ENCODE results near the gene CAPZB.
A peak's percentile ranks its signal among the peaks of the same experiment; 100 is the strongest.
"Not testable (repeated sequence)": the region's sequence is repeated elsewhere in the genome, so short reads cannot be mapped to it uniquely, and the experiment has no call there.

Gene CAPZB

DNA sequence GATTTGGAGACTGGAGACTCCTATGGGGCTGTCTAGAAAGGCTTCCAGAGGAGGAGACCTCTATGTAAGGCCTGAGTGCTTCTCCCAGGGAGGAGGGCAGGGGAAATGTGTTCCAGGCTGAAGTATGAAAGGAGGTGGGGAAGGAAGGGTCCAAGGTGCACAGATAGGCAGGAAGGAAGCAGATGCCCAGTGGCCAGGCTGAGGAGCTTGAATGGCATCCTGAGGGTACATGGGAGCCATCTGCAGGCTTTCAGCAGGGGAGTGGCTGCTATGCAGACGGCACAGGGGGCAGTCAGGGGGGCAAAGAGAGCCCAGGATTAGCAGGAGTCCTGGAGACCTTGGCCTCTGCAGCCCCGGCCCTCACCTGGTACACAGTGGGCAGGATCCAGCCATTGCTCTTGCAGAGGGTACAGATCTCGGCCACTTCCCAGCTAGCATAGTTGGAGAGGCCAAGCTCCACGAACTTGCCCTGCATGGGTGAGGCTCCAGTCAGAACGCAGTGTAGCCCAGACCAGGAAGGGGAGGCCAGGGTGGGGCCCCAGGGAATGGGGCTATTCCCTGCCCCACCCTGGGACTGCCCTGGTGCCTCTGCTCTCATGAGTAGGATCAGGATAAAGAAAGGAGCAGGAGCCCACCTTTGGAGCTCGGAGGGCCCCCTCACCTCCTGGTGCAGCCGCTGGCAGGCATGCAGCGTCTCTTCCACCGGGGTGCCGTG is 177.4 kb downstream of the CAPZB start:
- DNase-seq (no peak), ATAC-seq (no peak)
- no peaks in the 10 kb centered on the region for H3K27me3 Mint-ChIP-seq
- peaks cover 15% of the 10 kb centered on the region for H3K4me1 Mint-ChIP-seq
- no peak overlapping the region for H3K27ac Mint-ChIP-seq
- no peaks in the 10 kb centered on the region for H3K9me3 Mint-ChIP-seq
- no peak overlapping the region for H3K4me3 Mint-ChIP-seq
- H3K36me3 Mint-ChIP-seq (ENCODE audit: low read depth) = peaks cover 29% of the 10 kb centered on the region

DNA sequence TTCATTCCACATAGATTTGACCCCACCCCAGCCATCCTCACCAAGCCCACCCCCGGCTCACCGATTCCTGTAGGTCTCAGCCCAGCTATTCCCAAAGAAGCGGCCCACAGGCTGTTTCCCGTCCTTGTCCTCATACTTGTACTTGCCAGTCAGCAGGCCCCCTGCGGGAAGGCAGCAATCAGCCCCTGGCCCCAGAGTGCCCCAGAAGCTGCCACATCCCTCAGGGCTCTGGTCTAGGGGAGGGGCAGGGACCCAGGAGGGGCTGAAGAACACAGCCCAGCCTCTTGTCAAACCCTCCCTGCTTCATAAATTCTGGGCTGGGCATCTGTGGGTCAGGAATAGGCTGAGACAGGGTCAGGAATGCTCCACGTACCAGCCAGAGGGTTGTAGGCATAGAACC is 178.4 kb downstream of the CAPZB start:
- no peak overlapping the region for H3K4me3 Mint-ChIP-seq
- H3K27ac Mint-ChIP-seq = no peak overlapping the region
- peaks cover 12% of the 10 kb centered on the region for H3K4me1 Mint-ChIP-seq
- no peaks in the 10 kb centered on the region for H3K9me3 Mint-ChIP-seq
- H3K27me3 Mint-ChIP-seq = no peaks in the 10 kb centered on the region
- ATAC-seq = no peak
- DNase-seq = no peak
- peaks cover 31% of the 10 kb centered on the region for H3K36me3 Mint-ChIP-seq (ENCODE audit: low read depth)

- Mint-ChIP-seq H3K9me3 (no peaks in the 10 kb centered on the region), H3K4me3 (no peak overlapping the region), H3K27me3 (no peaks in the 10 kb centered on the region), H3K36me3 (ENCODE audit: low read depth) (peaks cover 31% of the 10 kb centered on the region), H3K4me1 (peaks cover 5% of the 10 kb centered on the region), H3K27ac (no peak overlapping the region)
- no peak for DNase-seq
- ATAC-seq = no peak
Measured at GRCh38 chr1:19305880-19306279, 179.5 kb downstream of the CAPZB start.

GRCh38 chr1:19304081-19304480 is 181.3 kb downstream of the CAPZB start:
- not testable (repeated sequence) for H3K4me3 Mint-ChIP-seq, H3K9me3 Mint-ChIP-seq, H3K27me3 Mint-ChIP-seq, H3K4me1 Mint-ChIP-seq, DNase-seq, H3K27ac Mint-ChIP-seq, ATAC-seq
- peaks cover 31% of the 10 kb centered on the region for H3K36me3 Mint-ChIP-seq (ENCODE audit: low read depth)

- Mint-ChIP-seq H3K27me3 (no peaks in the 10 kb centered on the region), H3K4me1 (no peaks in the 10 kb centered on the region), H3K4me3 (no peak overlapping the region), H3K27ac (no peak overlapping the region), H3K9me3 (peaks cover 7% of the 10 kb centered on the region), H3K36me3 (ENCODE audit: low read depth) (peaks cover 29% of the 10 kb centered on the region)
- ATAC-seq (no peak), DNase-seq (no peak)
Measured at GRCh38 chr1:19300211-19300610, 185.1 kb downstream of the CAPZB start.

DNA sequence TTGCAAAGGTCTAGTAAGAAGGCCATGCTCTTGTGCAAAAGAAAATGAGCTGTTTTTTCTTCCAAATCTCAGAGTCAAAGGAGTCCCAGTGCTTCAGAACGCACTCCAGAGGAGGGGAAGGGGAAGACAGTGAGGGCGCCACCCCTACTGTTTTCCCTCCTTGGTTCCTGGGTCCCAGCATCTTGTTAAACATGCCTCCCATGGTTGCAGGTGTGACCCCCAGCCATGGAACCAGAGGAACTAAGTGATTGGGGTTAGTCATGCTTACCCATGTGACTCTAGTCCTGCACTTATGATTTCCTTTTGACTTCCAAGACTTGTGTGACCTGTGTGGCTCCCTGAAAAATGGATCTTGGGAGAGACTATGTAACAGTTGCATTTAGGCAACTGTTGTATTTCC is 190.7 kb downstream of the CAPZB start:
- no peaks in the 10 kb centered on the region for H3K4me1 Mint-ChIP-seq
- H3K9me3 Mint-ChIP-seq = peaks cover 24% of the 10 kb centered on the region
- H3K36me3 Mint-ChIP-seq (ENCODE audit: low read depth) = peaks cover 27% of the 10 kb centered on the region
- no peak for DNase-seq
- no peak for ATAC-seq
- H3K27ac Mint-ChIP-seq = no peak overlapping the region
- no peak overlapping the region for H3K4me3 Mint-ChIP-seq
- peaks cover 4% of the 10 kb centered on the region for H3K27me3 Mint-ChIP-seq

- DNase-seq = no peak
- Mint-ChIP-seq H3K36me3 (ENCODE audit: low read depth) (peaks cover 5% of the 10 kb centered on the region), H3K9me3 (peaks cover 7% of the 10 kb centered on the region), H3K4me3 (peak overlapping the region; percentile 40), H3K4me1 (peaks cover 9% of the 10 kb centered on the region), H3K27me3 (peaks cover 11% of the 10 kb centered on the region), H3K27ac (no peak overlapping the region)
- ATAC-seq = no peak
Measured at GRCh38 chr1:19289244-19289643, 196.1 kb downstream of the CAPZB start.
